NOMO-1 treated with dmso at 0.1 percent for 144 hours (cell line): ENCODE measurements around the gene NEXMIF.
"Not testable (repeated sequence)": the region's sequence is repeated elsewhere in the genome, so short reads cannot be mapped to it uniquely, and the experiment has no call there.

ENCODE experiments used
- DNase-seq: peaks from one replicate; lab custom pipeline; 2025; ENCODE audit not compliant: unreplicated experiment; lab: John Stamatoyannopoulos, UW

NEXMIF gene

GRCh38 chrX:74797338-74797887 lies 127.8 kb downstream of the NEXMIF start:
- no peak for DNase-seq

GRCh38 chrX:74788545-74789086 lies 136.6 kb downstream of the NEXMIF start:
- DNase-seq, result no peak

GRCh38 chrX:74784629-74785028 lies 140.6 kb downstream of the NEXMIF start:
- DNase-seq, result no peak

GRCh38 chrX:74781507-74782034 lies 143.7 kb downstream of the NEXMIF start:
- no peak for DNase-seq

GRCh38 chrX:74779175-74779574 lies 146.1 kb downstream of the NEXMIF start:
- DNase-seq, result no peak

- no peak for DNase-seq
Measured at GRCh38 chrX:74774988-74775387, 150.3 kb downstream of the NEXMIF start.

GRCh38 chrX:74736450-74736849 lies 188.8 kb downstream of the NEXMIF start:
- no peak for DNase-seq

- DNase-seq, result no peak
Measured at GRCh38 chrX:74705269-74705668, 220.0 kb downstream of the NEXMIF start.

- not testable (repeated sequence) for DNase-seq
Measured at GRCh38 chrX:74701343-74701742, 223.9 kb downstream of the NEXMIF start.

GRCh38 chrX:74684466-74684865 lies 240.8 kb downstream of the NEXMIF start:
- DNase-seq, result no peak
